GM12878 (cell line): ENCODE data around the gene GFM2.

Experiments used
- CBX5 ChIP-seq: sonication (generic); IDR thresholded peaks from 2 replicates; pipeline ENCODE4 v1.6.1; 2016; ENCODE audit warnings: low read depth, moderate library complexity, mild to moderate bottlenecking, inconsistent platforms
- CREM ChIP-seq: IDR thresholded peaks from 2 replicates; pipeline ENCODE4 v1.6.1; 2014; ENCODE audit warnings: antibody characterized with exemption, low read depth
- EGR1 ChIP-seq, 2 experiments: IDR thresholded peaks; 1 replicate in 1 of 2; 2 replicates in 1 of 2; pipeline ENCODE4 v1.6.1; 2011 to 2012; ENCODE audit warnings: low read depth in 2 of 2, low read length in 2 of 2, borderline replicate concordance in 1 of 2, mild to moderate bottlenecking in 1 of 2, moderate library complexity in 1 of 2
- EZH2 ChIP-seq: IDR thresholded peaks from 2 replicates; pipeline ENCODE4 v1.6.1; 2012; ENCODE audit warnings: low read depth, mild to moderate bottlenecking, control low read depth, inconsistent platforms, low read length, borderline replicate concordance; ENCODE audit not compliant: control insufficient read depth
- JUND ChIP-seq: IDR thresholded peaks from 2 replicates; pipeline ENCODE4 v1.6.1; 2012; ENCODE audit warnings: low read depth, mild to moderate bottlenecking, low read length, improper control_type of control experiment, moderate library complexity
- POLR2A ChIP-seq: IDR thresholded peaks from 2 replicates; pipeline ENCODE4 v1.6.1; 2011; ENCODE audit warnings: low read depth, mild to moderate bottlenecking, low read length
- REST ChIP-seq: IDR thresholded peaks from 2 replicates; pipeline ENCODE4 v1.6.1; 2012; ENCODE audit warnings: mild to moderate bottlenecking, low read depth, low read length
- SMC3 ChIP-seq: IDR thresholded peaks from 2 replicates; pipeline ENCODE4 v1.6.1; 2011; ENCODE audit warnings: low read length, improper control_type of control experiment, borderline replicate concordance
- SRF ChIP-seq, 2 experiments: IDR thresholded peaks; 2 replicates each; pipeline ENCODE4 v1.6.1; 2011; ENCODE audit warnings: low read depth in 2 of 2, low read length in 2 of 2, mild to moderate bottlenecking in 1 of 2, moderate library complexity in 1 of 2
- YY1 ChIP-seq: IDR thresholded peaks from 2 replicates; pipeline ENCODE4 v1.6.1; 2011; ENCODE audit warnings: low read depth, mild to moderate bottlenecking, low read length
- ZZZ3 ChIP-seq: IDR thresholded peaks from 2 replicates; pipeline ENCODE4 v1.6.1; 2011; ENCODE audit warnings: low read depth; ENCODE audit not compliant: control insufficient read depth, insufficient read length
- TF ChIP-seq, protein P1 (sequence below), 3 experiments: IDR thresholded peaks in 2 of 3; conservative IDR thresholded peaks in 1 of 3; 2 replicates each; pipeline ENCODE4 v1.5.1; 2011; ENCODE audit warnings: low read depth in 3 of 3, low read length in 3 of 3, mild to moderate bottlenecking in 3 of 3, control low read depth in 2 of 3, moderate library complexity in 2 of 3, inconsistent platforms in 1 of 3, mixed read lengths in 1 of 3; ENCODE audit not compliant: control insufficient read depth in 2 of 3, insufficient read depth in 1 of 3; ENCODE audit errors: extremely low read depth in 1 of 3

- no peak for TF ChIP-seq REST
- no peak for TF ChIP-seq CBX5
- TF ChIP-seq CREM, result no peak
- TF ChIP-seq, protein P1, sequence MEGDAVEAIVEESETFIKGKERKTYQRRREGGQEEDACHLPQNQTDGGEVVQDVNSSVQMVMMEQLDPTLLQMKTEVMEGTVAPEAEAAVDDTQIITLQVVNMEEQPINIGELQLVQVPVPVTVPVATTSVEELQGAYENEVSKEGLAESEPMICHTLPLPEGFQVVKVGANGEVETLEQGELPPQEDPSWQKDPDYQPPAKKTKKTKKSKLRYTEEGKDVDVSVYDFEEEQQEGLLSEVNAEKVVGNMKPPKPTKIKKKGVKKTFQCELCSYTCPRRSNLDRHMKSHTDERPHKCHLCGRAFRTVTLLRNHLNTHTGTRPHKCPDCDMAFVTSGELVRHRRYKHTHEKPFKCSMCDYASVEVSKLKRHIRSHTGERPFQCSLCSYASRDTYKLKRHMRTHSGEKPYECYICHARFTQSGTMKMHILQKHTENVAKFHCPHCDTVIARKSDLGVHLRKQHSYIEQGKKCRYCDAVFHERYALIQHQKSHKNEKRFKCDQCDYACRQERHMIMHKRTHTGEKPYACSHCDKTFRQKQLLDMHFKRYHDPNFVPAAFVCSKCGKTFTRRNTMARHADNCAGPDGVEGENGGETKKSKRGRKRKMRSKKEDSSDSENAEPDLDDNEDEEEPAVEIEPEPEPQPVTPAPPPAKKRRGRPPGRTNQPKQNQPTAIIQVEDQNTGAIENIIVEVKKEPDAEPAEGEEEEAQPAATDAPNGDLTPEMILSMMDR (IDR thresholded peaks at IDR 0.05 in 2 of 3, conservative IDR thresholded peaks at IDR 0.05 in 1 of 3; ENCODE audit: control insufficient read depth in 2 of 3, extremely low read depth in 1 of 3, insufficient read depth in 1 of 3, low read depth in 3 of 3, low read length in 3 of 3), result no peak
- TF ChIP-seq EZH2, result no peak
- no peak for TF ChIP-seq EGR1 (IDR thresholded peaks at IDR 0.05; ENCODE audit: borderline replicate concordance in 1 of 2, low read depth in 2 of 2, low read length in 2 of 2)
- TF ChIP-seq JUND, result no peak
- TF ChIP-seq YY1, result no peak
- no peak for TF ChIP-seq SMC3
- TF ChIP-seq ZZZ3, result no peak
- no peak for TF ChIP-seq POLR2A
- no peak for TF ChIP-seq SRF (IDR thresholded peaks at IDR 0.05; ENCODE audit: low read depth in 2 of 2, low read length in 2 of 2)
Measured at GRCh38 chr5:74672215-74672877, 94.6 kb downstream of the GFM2 start.
